Stimulated activated CD4-positive, alpha-beta T cell treated with anti-CD3 and anti-CD28 coated beads, Interleukin-2, amount 100 ng/mL, for 4 hours (primary cell): ENCODE data around the gene TFAP2D.

ENCODE experiments used
- DNase-seq: peaks from one replicate; pipeline ENCODE4 v3.0.0-alpha.2; 2020; ENCODE audit warnings: low read depth

The TFAP2D gene

GRCh38 chr6:50819466-50819903 is 106.2 kb downstream of the TFAP2D start:
- DNase-seq = no peak

- DNase-seq = no peak
Measured at GRCh38 chr6:50819904-50820868, 106.9 kb downstream of the TFAP2D start.

- DNase-seq = no peak
Measured at GRCh38 chr6:50820869-50821264, 107.5 kb downstream of the TFAP2D start.

DNA sequence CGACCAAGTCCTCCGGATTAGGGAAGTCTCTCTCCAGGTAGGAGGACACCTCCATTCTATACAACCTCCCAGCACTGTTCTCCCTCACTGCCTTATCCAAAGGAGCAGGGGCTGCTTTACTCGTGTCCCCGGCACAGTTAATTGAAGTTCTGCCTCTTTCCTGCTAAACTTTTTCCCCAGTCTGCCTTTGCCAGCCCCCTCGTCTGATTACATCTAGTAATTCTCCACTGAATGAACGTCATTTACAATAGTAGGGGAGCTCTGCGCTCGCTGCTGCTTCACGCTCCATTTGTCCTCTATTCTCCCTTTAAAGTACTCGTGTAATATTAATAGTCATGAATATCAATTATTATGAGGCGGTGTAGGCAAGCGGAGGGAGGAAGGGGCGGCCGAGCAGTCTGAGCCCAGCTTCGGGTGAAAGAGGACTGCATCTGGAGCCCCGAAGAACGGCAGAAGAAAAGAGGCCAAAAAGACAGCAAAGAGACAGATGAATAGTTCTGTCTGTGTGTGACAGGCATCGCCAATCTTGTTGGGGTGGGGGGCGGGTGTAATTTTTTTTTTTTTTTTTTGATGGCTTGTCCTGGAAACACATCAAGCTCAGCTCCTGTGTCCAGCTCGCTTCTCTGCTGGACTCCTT is 108.2 kb downstream of the TFAP2D start:
- DNase-seq = no peak

DNA sequence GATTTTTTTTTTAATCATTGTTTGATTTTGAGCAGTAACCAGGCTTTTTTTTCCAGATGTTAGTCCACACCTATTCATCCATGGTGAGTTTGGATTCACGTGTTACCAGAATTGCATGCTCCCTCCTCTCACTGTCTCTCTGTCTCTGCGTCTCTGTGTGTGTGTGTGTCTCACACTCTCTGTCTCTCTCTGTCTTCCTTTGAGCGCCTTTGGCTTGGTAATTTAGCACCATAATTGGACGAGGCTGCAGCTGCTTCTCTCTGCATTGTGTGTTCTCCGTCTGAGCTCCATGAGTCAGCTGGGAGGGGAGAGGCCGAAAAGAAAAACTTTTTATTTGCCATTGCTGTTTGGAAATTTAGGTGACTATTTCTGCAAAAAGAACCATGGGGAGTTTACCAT is 108.8 kb downstream of the TFAP2D start:
- DNase-seq = no peak
